ENCODE data around the gene ALG14.
"Not testable (repeated sequence)": the region's sequence is repeated elsewhere in the genome, so short reads cannot be mapped to it uniquely, and the experiment has no call there.

DNA sequence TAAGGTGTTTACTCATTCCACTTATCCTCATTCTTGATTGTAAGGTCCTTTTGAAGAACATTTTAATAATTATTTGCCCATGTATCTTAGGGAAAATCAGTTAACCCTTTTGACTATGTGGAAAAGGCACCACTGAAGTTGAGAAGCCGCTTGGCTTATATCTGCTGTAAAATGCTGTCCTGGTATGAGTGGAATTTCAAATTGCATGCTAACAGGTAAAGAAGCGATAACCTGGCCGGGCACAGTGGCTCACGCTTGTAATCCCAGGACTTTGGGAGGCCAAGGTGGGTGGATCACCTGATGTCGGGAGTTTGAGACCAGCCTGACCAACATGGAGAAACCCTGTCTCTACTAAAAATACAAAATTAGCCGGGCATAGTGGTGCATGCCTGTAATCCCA, 53.3 kb downstream of the ALG14 start:
- not testable (repeated sequence) for TF ChIP-seq POLR2A (IDR thresholded peaks at IDR 0.05; ENCODE audit: low read depth, low read length); POLR2AphosphoS5 (IDR thresholded peaks at IDR 0.05; ENCODE audit: low read depth, low read length); TAF1 (IDR thresholded peaks at IDR 0.05; ENCODE audit: borderline replicate concordance, low read depth, low read length)
